ENCODE results near the gene RNF138.
"Not testable (repeated sequence)": the region's sequence is repeated elsewhere in the genome, so short reads cannot be mapped to it uniquely, and the experiment has no call there.

RNF138 gene

DNA sequence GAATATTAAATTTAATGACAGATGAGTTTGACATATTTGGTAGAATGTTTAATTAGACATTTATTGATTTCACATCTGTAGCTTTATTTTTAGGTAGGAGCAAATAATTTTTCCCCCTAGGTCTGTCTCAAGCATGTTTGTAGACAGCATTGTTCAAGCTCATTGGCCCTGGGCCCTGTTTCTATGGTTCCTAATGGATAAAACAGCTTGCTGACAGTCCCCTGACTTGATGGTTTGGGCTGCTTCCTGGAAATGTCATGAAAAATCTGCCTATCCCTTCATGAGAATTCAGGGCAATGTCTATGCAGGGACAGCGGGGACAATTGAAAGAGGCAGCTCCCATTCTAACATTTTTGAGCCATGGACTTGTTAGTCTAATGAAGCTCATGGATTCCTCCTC is 83.6 kb downstream of the RNF138 start:
- DNase-seq (ENCODE audit: low spot score) = no peak

DNA sequence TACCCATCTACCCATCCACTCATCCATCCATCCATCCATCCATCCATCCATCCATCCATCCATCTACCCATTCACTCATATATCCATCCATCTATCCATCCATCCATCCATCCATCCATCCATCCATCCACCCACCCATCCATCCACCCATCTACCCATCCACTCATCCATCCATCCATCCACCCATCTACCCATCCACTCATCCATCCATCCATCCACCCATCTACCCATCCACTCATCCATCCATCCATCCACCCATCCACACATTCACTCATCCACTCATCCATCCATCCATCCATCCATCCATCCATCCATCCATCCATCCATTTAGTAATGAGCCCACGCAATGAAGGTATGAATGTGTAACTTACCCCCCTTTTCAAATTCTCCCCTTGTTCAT is 85.1 kb downstream of the RNF138 start:
- not testable (repeated sequence) for DNase-seq (ENCODE audit: low spot score)

DNA sequence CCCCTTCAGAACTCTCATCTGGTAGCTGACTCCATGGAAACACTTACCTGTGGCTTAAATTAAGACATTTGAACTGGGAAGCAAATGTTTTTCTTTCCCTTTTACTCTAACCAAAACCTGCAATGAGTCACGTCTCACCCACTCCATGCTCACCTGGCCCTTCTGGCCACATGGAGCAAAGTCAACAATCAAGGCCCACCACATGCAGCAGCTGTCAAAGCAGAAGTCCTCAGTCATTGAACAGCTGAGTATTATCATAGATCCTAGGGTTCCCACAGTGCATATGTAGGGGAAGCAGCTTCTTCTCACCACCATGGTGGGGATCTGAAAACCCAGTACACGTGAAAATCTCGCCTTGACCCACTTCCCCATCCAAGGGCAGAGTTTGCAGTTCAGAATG is 85.9 kb downstream of the RNF138 start:
- DNase-seq (ENCODE audit: low spot score) = no peak

All from GM03348 (cell line).